SKM-1 treated with dmso at 0.1 percent for 144 hours (cell line): Measurements from ENCODE around the gene KL.
A peak's percentile ranks its signal among the peaks of the same experiment; 100 is the strongest.

Experiments
- DNase-seq: peaks from one replicate; lab custom pipeline; 2025; ENCODE audit not compliant: unreplicated experiment; lab: John Stamatoyannopoulos, UW

KL gene

GRCh38 chr13:33003458-33004019 lies 12.7 kb upstream of the KL start:
- DNase-seq: no peak

GRCh38 chr13:33004511-33004910 lies 11.7 kb upstream of the KL start:
- no peak for DNase-seq

GRCh38 chr13:33006134-33006533 lies 10.1 kb upstream of the KL start:
- no peak for DNase-seq

GRCh38 chr13:33006638-33007037 lies 9.6 kb upstream of the KL start:
- DNase-seq: no peak

GRCh38 chr13:33007237-33007636 lies 9.0 kb upstream of the KL start:
- no peak for DNase-seq

- no peak for DNase-seq
These were observed 8.3 kb upstream of the KL start for GRCh38 chr13:33007950-33008349.

- no peak for DNase-seq
These were observed 7.1 kb upstream of the KL start for GRCh38 chr13:33008946-33009722.

GRCh38 chr13:33011828-33012470 lies 4.3 kb upstream of the KL start:
- no peak for DNase-seq

GRCh38 chr13:33014291-33014690 lies 1.9 kb upstream of the KL start:
- no peak for DNase-seq

- DNase-seq: no peak
These were observed 968 bp upstream of the KL start for GRCh38 chr13:33015241-33015668.

GRCh38 chr13:33015791-33016323 lies 366 bp upstream of the KL start:
- no peak for DNase-seq

GRCh38 chr13:33017323-33017929 lies 1.2 kb downstream of the KL start:
- peak; percentile 23 for DNase-seq

GRCh38 chr13:33018886-33019285 lies 2.7 kb downstream of the KL start:
- DNase-seq: no peak

GRCh38 chr13:33022986-33023385 lies 6.8 kb downstream of the KL start:
- DNase-seq: no peak

- no peak for DNase-seq
These were observed 9.1 kb downstream of the KL start for GRCh38 chr13:33025220-33025744.

- DNase-seq: no peak
These were observed 10.4 kb downstream of the KL start for GRCh38 chr13:33026489-33027152.

GRCh38 chr13:33028620-33029019 lies 12.4 kb downstream of the KL start:
- DNase-seq: no peak

- no peak for DNase-seq
These were observed 15.1 kb downstream of the KL start for GRCh38 chr13:33031277-33031676.

- no peak for DNase-seq
These were observed 15.9 kb downstream of the KL start for GRCh38 chr13:33032037-33032625.

- DNase-seq: peak; percentile 33
These were observed 17.0 kb downstream of the KL start for GRCh38 chr13:33033051-33033812.
